Renal cortex interstitium (tissue), 11 donors: ENCODE results near the gene FAIM. TPM values are rescaled to one million over a fixed set of nuclear protein-coding genes. Genes with fewer than 3 reads are reported as not detected.
"Not testable (repeated sequence)": the region's sequence is repeated elsewhere in the genome, so short reads cannot be mapped to it uniquely, and the experiment has no call there.

Experiments
- DNase-seq, 11 donors: peaks; one replicate each; pipeline ENCODE4 v3.0.0-alpha.2; 2013; ENCODE audit warnings: low read depth in 9 of 11, low spot score in 4 of 11; ENCODE audit errors: extremely low read depth in 1 of 11
- polyA plus RNA-seq, 3 donors: library from polyadenylated mRNA; unstranded; fragments of 120-200 nt; gene quantifications; one replicate each; pipeline ENCODE4 v1.2.1, GENCODE V29; 2013; ENCODE audit not compliant: insufficient read length in 3 of 3

The FAIM gene
- polyA plus RNA-seq, 3 donors = 30.2 to 37.8 (median 30.6) TPM

- peak; percentile 84 to 95 (median 93) for DNase-seq
Measured at GRCh38 chr3:138594150-138594934, 14.2 kb upstream of the FAIM start, which contains the start of gene CEP70. Gene CEP70, minus strand, starts transcription at chr3:138594260. Its CDS starts 21,333 bp downstream, at chr3:138572927.

GRCh38 chr3:138594935-138595610, 13.5 kb upstream of the FAIM start:
- DNase-seq = no peak

- DNase-seq = not testable (repeated sequence)
Measured at GRCh38 chr3:138597186-138597976, 11.2 kb upstream of the FAIM start.

GRCh38 chr3:138598534-138598933, 10.0 kb upstream of the FAIM start:
- DNase-seq = no peak

- no peak for DNase-seq
Measured at GRCh38 chr3:138600100-138600745, 8.3 kb upstream of the FAIM start.

- not testable (repeated sequence) for DNase-seq
Measured at GRCh38 chr3:138601661-138602060, 6.9 kb upstream of the FAIM start.

- not testable (repeated sequence) for DNase-seq
Measured at GRCh38 chr3:138604106-138604595, 4.4 kb upstream of the FAIM start.

- DNase-seq = peak in 1 of 11 donors; percentile 4
Measured at GRCh38 chr3:138609898-138610266, 1.3 kb downstream of the FAIM start.

GRCh38 chr3:138615462-138615861, 6.9 kb downstream of the FAIM start:
- no peak for DNase-seq

- DNase-seq = no peak
Measured at GRCh38 chr3:138620431-138620830, 11.9 kb downstream of the FAIM start.

- DNase-seq = no peak
Measured at GRCh38 chr3:138624518-138624917, 15.9 kb downstream of the FAIM start.

GRCh38 chr3:138625707-138626365, 17.3 kb downstream of the FAIM start:
- no peak for DNase-seq

- no peak for DNase-seq
Measured at GRCh38 chr3:138629526-138629925, 21.0 kb downstream of the FAIM start.

- no peak for DNase-seq
Measured at GRCh38 chr3:138638641-138639040, 30.1 kb downstream of the FAIM start.

GRCh38 chr3:138640537-138640936, 32.0 kb downstream of the FAIM start:
- DNase-seq = no peak

- DNase-seq = no peak
Measured at GRCh38 chr3:138642226-138642926, 33.8 kb downstream of the FAIM start.

- no peak for DNase-seq
Measured at GRCh38 chr3:138642927-138643253, 34.3 kb downstream of the FAIM start.

GRCh38 chr3:138646008-138646407, 37.4 kb downstream of the FAIM start:
- DNase-seq = no peak
